Fibroblast of mammary gland (primary cell): ENCODE results near the gene BMP10.

Experiments
- DNase-seq: peaks from one replicate; pipeline ENCODE4 v3.0.0-alpha.2; 2010; ENCODE audit warnings: low read depth
- H3K4me3 ChIP-seq: 2 replicates; pipeline ENCODE4 v1.5.1; 2011; ENCODE audit warnings: low read depth, mild to moderate bottlenecking, low read length, moderate library complexity; ENCODE audit not compliant: control insufficient read depth
- CTCF ChIP-seq: conservative IDR thresholded peaks from 2 replicates; pipeline ENCODE4 v1.5.1; 2011; ENCODE audit warnings: low read depth, low read length, inconsistent platforms; ENCODE audit not compliant: control insufficient read depth, insufficient read depth

Gene BMP10

GRCh38 chr2:68912732-68913131 is 41.5 kb upstream of the BMP10 start:
- no peak for TF ChIP-seq CTCF
- DNase-seq, result no peak
- H3K4me3 ChIP-seq, result no peak overlapping the region

GRCh38 chr2:68912111-68912510 is 40.9 kb upstream of the BMP10 start:
- H3K4me3 ChIP-seq, result no peak overlapping the region
- DNase-seq, result no peak
- TF ChIP-seq CTCF, result no peak

- no peak for DNase-seq
- H3K4me3 ChIP-seq, result no peak overlapping the region
- TF ChIP-seq CTCF, result no peak
These were observed 40.5 kb upstream of the BMP10 start for GRCh38 chr2:68911709-68912108.

GRCh38 chr2:68911246-68911645 is 40.0 kb upstream of the BMP10 start:
- no peak overlapping the region for H3K4me3 ChIP-seq
- no peak for DNase-seq
- TF ChIP-seq CTCF, result no peak

- TF ChIP-seq CTCF, result peak; percentile 97
- DNase-seq, result peak; percentile 69
- no peak overlapping the region for H3K4me3 ChIP-seq
These were observed 38.8 kb upstream of the BMP10 start for GRCh38 chr2:68909793-68910674.

- H3K4me3 ChIP-seq, result no peak overlapping the region
- peak; percentile 61 for DNase-seq
- TF ChIP-seq CTCF, result no peak
These were observed 37.3 kb upstream of the BMP10 start for GRCh38 chr2:68908392-68908970.

GRCh38 chr2:68907920-68908253 is 36.7 kb upstream of the BMP10 start:
- H3K4me3 ChIP-seq, result no peak overlapping the region
- no peak for DNase-seq

More at GRCh38 chr2:68907920-68908253, 36.7 kb upstream of the BMP10 start:
- TF ChIP-seq CTCF, result no peak
